G401 (cell line): ENCODE measurements around the gene DIP2C. TPM values are rescaled to one million over a fixed set of nuclear protein-coding genes. Genes with fewer than 3 reads are reported as not detected.
"Not testable (repeated sequence)": the region's sequence is repeated elsewhere in the genome, so short reads cannot be mapped to it uniquely, and the experiment has no call there.

Experiments
- DNase-seq: peaks from one replicate; pipeline ENCODE4 v3.0.0-alpha.2; 2015; ENCODE audit warnings: low spot score
- in situ Hi-C: cut with HindIII; loops from 2 replicates; pipeline ENCODE4 v1.10.0; 2016; ENCODE audit warnings: low sequenced_read_pairs, mixed read lengths
- total RNA-seq: library from RNA; depleted of rRNA; stranded (reverse); fragments of >200 nt; shearing (Covaris generic); gene quantifications from 2 replicates; pipeline ENCODE4 v1.2.3, GENCODE V29; 2014

DIP2C gene
- total RNA-seq, 1 experiment from 2014 or later: 9.0 TPM

DNA sequence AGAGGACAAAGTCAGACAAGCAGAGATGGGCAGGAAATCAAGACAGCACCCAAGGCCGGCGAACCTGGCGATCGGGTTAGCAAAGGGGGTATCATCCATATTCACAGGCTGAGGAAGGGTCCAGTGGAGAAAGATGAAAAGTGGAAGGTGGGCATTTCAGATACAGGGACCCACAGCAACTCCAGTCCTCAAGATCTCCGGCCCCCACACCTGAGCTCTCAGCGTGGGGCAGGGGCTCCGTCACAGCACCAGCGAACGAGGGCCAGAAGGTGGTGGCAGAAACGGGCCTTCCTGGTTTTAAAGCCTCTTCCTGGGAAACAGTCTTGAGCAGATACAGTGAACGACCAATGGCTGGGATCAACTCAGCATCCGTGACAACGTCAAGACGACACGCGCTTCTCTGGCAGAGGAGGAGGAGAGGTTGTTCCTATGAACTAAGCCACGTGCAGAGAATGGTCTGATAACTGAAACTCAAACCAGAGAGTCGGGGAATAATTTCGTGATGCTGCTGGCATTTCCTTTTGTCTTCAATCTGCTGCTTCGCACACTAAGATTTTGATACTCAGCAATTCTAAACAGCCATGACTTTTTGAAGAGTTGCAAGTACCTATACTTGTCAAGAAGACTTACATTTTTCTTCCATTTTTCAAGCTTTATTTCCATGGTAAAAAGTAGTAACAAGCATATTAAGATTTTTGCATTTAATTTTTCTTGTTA, 334.4 kb downstream of the DIP2C start:
- in situ Hi-C loops: no loop called here
- DNase-seq: no peak

- in situ Hi-C loops: no loop called here
- no peak for DNase-seq
Observed at GRCh38 chr10:352476-353235, 336.8 kb downstream of the DIP2C start.

DNA sequence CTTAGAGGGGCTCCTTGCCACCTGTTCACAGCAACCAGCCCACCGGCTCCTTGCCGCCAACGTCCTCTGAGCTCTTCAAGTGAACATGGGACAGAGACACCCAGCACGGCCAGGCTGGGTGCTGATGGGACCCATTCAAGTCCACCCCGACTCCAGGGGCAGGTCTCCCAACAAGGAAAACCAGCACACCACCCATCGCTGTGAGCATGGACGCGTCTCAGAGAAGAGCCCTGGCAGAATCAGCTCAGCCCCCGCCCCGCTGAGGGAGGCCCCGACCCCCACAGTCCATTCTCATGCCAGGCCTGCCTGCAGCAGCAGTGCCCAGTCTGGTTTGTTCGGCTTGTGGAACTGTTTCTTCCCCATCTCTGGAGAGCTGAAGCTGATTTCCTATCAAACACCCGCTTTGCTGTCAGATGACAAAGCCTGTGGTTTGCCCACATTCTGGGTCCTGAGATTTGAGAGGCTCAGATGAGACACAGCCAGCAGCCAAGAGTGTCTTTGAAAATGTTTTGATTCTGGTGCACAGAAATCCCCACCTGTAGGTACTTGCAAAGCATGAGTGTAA, 337.6 kb downstream of the DIP2C start:
- in situ Hi-C loops: no loop called here
- DNase-seq: no peak

DNA sequence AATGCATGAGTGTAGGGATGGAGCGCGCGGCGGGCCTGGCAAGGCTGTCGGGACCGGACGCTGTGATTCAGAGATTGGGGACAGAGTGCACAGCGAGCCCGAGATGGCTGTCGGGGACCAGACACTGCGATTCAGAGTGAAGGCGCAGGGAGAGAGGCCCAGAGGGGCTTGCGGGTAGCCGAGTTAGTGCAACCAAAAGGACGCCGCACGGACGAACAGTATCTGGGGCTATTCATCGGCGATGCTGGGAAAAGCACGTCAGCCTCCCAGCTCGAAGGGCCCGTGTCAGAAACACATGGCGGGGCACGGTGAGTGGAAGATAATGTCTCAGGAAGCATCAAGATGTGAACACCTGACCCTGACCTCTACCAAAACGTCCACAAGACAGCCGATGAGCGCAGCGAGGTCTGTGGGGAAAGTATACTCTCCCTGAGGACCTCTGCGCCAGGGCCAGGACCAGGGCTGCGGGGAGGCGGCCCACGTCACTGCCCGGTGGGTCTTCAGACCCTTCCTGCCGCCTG, 338.4 kb downstream of the DIP2C start:
- in situ Hi-C loops: no loop called here
- no peak for DNase-seq

DNA sequence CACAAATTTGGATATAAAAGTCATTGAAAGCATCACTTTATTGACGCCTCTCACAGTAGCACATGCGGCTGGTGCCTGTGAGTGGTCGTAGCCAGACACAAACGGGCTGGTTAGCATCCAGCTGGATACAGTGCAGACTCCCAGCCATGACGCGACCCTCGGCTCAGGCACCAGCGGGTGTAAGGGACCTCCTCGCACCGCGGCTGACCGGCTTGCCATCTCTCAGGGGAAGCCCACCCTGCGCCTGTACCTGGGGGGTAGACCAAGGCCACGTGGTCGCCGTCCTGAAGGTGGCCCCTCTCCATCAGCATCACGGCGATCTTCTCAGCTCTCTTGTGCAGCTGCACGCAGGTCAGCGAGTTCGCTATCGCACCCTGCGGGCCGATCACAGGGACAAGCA, 340.4 kb downstream of the DIP2C start:
- DNase-seq: no peak
- in situ Hi-C loops: no loop called here

- DNase-seq: no peak
- in situ Hi-C loops: no loop called here
Observed at GRCh38 chr10:348456-348855, 341.0 kb downstream of the DIP2C start.

DNA sequence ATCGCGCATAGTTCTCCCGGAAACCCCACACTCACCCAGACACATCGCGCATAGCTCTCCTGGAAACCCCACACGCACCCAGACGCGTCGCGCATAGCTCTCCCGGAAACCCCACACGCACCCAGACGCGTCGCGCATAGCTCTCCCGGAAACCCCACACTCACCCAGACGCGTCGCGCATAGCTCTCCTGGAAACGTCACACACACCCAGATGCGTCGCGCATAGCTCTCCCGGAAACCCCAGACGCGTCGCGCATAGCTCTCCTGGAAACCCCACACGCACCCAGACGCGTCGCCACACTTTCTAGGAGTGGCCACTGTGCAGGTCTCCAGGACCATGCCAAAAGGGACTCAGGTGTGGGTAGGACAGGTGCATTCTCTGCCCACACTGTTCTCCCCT, 341.7 kb downstream of the DIP2C start:
- DNase-seq, in situ Hi-C loops: not testable (repeated sequence)

DNA sequence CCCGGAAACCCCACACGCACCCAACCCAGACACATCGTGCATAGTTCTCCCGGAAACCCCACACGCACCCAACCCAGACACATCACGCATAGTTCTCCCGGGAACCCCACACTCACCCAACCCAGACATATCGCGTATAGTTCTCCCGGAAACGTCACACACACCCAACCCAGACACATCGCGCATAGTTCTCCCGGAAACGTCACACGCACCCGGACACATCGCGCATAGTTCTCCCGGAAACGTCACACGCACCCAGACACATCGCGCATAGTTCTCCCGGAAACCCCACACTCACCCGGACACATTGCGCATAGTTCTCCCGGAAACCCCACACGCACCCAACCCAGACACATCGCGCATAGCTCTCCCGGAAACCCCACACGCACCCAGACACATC, 342.3 kb downstream of the DIP2C start:
- in situ Hi-C loops, DNase-seq: not testable (repeated sequence)

DNA sequence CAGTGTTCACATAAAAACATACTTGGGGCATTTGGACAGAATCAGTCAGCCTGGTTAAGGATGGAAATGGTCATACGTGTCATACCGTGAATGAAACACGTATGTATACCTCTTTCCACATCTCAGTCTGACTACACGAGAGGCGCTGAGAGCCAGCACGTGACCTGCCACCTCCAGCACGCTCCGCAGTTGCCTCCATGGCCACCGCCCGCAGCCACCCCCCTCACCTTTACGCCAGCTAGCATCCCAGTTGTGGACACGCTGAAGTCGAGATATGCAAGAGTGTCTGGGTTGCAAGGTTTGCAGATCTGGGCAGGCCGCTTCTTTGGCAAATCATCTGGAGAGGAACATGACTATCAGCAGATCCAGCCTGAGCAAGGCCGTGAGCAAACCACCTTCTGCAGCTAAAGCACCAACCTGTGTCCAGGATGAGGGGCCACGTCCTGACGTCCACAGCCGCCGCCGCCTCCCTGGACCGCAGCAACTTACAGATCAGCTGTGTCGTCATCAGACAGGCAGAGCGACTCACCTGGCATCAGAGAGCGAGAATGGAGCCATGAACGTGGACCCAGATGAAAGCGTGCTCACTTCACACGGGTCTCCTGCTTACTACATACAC, 344.8 kb downstream of the DIP2C start:
- in situ Hi-C loops: no loop called here
- no peak for DNase-seq

GRCh38 chr10:343231-344220, 345.9 kb downstream of the DIP2C start:
- in situ Hi-C loops: no loop called here
- no peak for DNase-seq

DNA sequence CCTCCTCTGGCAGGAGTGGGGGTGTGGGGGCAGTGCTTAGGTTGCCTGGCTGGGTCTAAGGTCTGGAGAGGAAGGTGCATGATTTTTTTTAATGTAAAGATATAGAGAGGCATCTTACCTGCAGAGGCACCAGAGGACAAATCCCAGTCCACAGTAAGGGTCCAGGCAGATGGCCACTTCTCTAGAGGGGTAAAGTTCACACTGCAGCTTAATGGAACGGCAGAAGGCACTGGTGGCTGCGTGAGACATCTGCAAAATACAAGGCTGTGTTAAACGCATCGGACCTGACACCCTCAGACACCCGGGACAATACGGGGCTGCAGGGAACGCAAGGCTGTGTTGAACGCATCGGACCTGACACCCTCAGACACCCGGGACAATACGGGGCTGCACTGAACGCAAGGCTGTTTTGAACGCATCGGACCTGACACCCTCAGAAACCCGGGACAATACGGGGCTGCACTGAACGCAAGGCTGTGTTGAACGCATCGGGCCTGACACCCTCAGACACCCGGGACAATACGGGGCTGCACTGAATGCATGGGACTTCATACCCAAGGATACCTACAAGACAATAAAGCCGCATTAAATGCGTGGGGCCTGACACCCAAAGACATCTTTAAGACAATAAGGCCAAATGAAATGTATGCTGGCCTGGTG, 348.3 kb downstream of the DIP2C start:
- in situ Hi-C loops: no loop called here
- DNase-seq: no peak

- no peak for DNase-seq
- in situ Hi-C loops: no loop called here
Observed at GRCh38 chr10:340646-341045, 348.8 kb downstream of the DIP2C start.

DNA sequence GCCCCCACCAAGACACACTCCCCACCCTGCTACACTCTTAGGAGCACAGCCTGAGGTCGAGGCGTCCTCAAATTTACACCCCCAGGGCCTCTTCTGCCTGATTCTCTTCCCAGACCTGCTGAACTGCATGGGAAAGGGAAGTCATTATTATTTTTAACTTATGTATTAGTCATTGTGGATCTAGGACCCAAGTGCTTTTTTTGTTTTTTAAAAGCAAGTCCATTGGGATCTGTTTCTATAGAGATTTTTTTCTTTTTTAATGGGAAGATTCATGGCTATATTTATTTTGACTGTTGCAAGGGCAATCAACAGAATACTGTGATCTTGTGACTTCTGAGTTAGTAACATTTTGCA, 350.5 kb downstream of the DIP2C start:
- in situ Hi-C loops: no loop called here
- DNase-seq: no peak

- in situ Hi-C loops: no loop called here
Observed at GRCh38 chr10:338171-339037, 351.1 kb downstream of the DIP2C start.

DNA sequence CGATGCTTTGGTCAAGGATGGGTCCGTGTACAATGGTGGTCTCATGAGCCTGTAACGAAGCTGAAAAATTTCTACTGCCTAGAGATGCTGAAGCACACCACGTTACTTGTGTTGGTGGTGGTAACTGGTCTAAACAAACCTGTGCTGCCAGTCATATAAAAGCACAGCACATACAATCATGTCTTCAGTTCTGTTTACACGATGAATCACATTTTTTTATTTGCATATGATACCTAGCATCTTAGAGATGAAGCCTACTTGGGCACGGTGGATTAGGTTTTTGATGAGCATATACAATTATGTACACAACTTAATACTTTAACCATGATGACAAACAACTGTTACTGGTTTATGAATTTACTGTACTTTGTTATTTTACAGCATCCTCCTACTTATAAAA, 353.2 kb downstream of the DIP2C start:
- DNase-seq: no peak
- in situ Hi-C loops: no loop called here

More at GRCh38 chr10:338171-339037, 351.1 kb downstream of the DIP2C start:
- DNase-seq: peak; percentile 27

- DNase-seq: no peak
- in situ Hi-C loops: no loop called here
Observed at GRCh38 chr10:335151-335800, 354.2 kb downstream of the DIP2C start.

DNA sequence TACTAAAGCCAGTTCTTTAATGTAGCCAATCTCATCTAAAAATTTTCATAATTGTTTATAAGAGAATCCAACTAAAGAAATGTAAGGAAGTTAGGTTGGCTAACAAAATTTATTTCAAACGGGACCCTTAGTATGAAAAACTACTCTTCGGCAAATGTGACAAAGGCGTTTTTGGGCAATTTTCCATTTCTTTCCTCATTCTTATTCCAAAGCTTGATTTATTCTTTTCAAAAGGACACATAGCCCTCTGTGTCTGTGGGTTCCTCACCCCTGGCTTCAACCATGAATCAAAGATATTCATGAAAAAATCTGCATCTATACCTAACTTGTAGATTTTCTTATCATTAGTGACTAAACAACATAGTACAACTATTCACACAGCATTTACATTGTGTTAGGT, 358.3 kb downstream of the DIP2C start:
- no peak for DNase-seq
- in situ Hi-C loops: no loop called here
